Right kidney (tissue), 1 donor: ENCODE results near the gene CDC34.
A peak's percentile ranks its signal among the peaks of the same experiment; 100 is the strongest.
"Not testable (repeated sequence)": the region's sequence is repeated elsewhere in the genome, so short reads cannot be mapped to it uniquely, and the experiment has no call there.

ENCODE experiments used
- DNase-seq: peaks from one replicate; pipeline ENCODE4 v3.0.0-alpha.2; 2016

CDC34 gene

GRCh38 chr19:571566-571974 is 40.0 kb downstream of the CDC34 start:
- peak; percentile 77 for DNase-seq

- DNase-seq: peak; percentile 92
These were observed 40.7 kb downstream of the CDC34 start, which contains the start of gene BSG for GRCh38 chr19:572140-572742. TSS of gene BSG (plus strand) at chr19:572596. CDS start at chr19:572635, 39 bp downstream.

GRCh38 chr19:572743-573518 is 41.4 kb downstream of the CDC34 start:
- peak; percentile 76 for DNase-seq

DNA sequence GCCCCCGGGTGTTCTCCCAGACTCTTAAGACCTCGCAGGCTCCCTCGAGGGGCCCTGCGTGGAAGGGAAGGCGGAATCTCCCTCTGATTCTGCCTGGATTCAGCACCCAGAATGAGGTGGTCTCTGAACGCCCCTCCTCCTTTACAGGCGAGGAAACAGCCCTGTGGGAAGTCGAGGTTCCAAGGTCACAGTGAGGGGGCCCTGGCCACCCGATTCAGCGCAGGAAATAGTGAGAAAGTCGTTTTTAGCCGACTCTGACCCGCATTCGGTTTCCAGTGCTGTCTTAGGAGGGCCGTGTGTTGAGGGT is 41.9 kb downstream of the CDC34 start:
- no peak for DNase-seq

DNA sequence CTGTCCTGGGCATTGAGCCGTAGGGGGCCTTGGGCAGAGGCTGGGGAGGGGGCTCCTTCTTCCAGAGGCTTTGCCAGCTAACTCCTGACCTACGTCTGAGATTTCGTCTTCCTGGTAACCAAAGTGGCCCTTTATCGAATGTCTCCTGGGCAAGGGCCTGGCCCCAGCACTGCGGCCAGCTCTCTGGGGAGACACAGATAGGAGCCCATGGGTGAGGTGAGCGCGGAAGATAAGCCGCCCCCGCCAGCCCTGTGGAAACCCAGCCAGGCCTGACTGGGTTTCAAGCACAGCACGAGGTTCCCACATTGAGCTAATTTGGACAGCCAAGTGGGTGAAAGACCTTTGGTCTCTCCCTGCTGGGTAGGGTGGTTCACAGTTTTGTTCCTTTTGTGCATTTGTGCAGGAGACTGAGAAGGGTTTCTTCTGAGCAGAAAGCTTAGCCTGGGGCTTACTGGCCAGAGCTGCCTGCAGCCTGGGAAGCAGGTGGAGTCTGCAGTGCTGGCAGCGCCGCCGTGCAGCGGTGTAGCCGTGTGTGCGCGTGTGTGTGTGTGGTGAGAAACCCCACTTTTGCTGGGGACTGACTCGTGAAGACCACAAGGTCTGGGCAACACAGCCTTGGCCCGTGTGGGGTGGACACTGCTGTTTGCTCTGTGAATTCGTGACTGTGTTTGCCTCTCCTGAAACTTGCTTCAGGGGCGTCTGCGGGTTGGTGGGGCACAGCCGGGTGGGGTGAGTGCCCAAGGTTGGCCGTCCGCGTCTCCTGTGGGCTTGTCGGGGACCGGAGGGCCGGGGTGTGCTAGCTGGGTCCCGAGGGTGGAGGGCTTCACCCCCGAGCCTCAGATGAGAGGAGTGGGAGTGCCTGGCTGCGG is 43.3 kb downstream of the CDC34 start:
- peak; percentile 63 for DNase-seq

DNA sequence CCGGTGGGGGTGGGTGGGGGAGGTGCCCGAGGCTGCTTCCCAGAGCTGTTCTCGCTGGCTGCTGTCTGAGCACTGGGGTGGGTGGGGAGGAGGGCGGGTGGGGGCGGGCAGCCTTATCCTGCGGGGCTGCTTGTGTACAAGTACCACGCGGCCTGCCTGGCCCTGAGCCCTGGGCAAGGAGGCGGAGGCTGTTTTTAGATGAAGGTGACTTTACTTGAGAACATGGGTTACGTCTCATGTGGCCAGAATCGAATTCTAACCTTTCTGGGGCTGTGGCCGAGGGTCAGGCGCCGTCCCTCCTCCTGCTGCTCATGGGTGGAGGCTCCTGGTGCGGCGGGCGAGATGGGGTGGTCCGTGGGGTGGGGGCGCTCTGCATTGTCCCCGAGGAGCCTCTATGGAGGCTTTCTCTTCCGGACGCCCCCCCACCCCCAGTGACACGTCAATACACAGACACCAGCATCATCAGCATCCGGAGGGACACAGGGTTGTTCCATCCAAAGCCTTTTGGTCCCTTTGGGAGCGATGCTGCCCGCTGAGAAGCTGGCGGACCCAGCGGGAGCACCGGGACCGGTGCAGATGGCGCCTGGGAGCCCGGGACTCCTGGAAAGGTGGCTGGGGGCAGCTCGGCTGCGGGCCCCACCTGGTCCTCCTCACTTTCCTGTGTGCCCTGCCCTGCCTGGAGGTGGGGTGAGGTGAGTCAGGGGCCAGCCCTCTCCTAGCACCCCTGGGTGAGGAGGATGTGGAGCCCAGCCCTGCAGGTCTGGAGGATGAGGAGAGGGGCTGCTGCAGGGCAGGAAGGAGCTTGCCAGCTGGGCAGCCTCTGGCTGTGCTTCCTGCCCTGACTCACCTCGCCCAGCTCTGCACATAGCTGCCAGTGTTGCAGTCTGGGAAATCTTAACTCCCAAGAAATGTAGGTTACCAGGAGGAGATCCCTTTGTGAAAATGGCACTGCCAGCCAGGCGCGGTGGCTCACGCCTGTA is 44.3 kb downstream of the CDC34 start:
- DNase-seq: no peak

GRCh38 chr19:576768-577438 is 45.3 kb downstream of the CDC34 start:
- DNase-seq: no peak

DNA sequence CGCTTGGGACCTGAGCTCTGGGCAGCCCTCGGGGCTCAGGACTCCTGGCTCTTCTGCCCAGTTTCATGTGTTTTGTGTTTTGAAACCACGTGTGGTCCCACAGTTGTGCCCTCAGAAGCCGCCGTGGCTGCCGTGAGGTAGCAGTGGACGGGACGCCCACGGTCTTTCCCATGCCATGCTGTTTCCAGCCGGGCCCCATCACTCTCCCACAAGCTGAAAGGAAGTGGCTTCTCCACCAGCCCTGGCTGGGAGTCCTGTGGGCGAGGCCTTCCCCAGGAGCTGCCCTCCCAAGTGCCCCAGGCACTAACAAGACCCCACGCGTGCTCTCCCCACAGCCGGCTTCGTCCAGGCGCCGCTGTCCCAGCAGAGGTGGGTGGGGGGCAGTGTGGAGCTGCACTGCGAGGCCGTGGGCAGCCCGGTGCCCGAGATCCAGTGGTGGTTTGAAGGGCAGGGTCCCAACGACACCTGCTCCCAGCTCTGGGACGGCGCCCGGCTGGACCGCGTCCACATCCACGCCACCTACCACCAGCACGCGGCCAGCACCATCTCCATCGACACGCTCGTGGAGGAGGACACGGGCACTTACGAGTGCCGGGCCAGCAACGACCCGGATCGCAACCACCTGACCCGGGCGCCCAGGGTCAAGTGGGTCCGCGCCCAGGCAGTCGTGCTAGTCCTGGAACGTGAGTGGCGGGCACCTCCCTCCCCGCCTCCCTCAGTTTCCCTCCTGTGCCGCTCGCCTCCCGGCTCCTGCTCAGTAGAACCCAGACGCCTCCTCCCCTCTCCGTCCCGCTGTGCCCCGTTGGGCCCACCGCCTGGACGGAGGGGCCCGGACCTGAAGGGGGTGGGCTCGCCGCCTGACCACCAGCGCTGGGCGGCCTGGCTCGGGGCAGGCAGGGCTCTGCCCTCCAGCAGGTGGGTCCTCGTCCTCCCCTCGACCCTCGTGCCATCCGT is 46.2 kb downstream of the CDC34 start:
- DNase-seq: no peak

DNA sequence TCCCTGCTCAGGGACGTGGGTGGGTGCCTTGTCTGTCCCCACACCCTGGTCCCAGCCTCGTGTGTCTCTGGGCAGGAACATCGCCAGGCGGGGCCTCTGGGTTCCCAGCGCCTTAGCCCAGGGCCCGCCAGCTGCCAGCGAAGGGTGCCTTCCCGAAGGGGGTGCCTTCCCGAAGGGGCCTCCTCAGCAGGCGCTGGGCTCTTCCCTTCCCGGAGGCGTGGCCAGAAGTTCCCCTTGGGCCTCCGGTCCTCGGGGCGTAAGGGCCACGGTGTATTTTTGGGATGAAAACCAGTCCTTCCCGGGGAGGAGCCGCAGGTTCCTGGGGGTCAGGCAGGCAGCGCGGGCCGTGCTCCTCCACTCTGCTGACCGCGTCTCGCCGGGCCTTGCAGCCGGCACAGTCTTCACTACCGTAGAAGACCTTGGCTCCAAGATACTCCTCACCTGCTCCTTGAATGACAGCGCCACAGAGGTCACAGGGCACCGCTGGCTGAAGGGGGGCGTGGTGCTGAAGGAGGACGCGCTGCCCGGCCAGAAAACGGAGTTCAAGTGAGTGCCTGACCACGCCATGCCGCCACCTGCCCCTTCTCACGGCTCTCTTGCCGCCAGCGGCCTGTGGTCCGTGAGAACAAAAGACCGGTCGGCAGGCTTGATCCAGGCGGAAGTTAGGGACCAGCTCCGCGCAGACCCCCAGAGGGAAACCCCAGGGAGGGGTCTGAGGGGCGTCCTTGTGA is 47.7 kb downstream of the CDC34 start:
- DNase-seq: no peak

DNA sequence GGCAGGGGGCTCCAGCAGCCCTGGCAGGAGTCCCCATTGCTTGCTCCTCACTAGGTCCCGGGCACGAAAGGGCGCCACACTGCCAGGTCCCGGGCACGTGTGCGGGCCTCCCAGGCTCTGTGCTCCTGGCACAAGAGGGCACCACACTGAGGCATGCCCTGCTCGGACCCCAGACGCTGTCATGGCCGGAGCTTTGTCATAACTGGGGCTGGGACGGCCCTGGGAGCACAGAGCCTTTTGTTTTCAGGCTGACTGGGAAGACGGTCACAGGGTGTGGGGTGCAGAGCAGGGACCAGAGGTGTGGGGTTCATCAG is 48.2 kb downstream of the CDC34 start:
- no peak for DNase-seq

- no peak for DNase-seq
These were observed 48.8 kb downstream of the CDC34 start for GRCh38 chr19:580274-580835.

GRCh38 chr19:581399-582111 is 50.0 kb downstream of the CDC34 start:
- DNase-seq: no peak

DNA sequence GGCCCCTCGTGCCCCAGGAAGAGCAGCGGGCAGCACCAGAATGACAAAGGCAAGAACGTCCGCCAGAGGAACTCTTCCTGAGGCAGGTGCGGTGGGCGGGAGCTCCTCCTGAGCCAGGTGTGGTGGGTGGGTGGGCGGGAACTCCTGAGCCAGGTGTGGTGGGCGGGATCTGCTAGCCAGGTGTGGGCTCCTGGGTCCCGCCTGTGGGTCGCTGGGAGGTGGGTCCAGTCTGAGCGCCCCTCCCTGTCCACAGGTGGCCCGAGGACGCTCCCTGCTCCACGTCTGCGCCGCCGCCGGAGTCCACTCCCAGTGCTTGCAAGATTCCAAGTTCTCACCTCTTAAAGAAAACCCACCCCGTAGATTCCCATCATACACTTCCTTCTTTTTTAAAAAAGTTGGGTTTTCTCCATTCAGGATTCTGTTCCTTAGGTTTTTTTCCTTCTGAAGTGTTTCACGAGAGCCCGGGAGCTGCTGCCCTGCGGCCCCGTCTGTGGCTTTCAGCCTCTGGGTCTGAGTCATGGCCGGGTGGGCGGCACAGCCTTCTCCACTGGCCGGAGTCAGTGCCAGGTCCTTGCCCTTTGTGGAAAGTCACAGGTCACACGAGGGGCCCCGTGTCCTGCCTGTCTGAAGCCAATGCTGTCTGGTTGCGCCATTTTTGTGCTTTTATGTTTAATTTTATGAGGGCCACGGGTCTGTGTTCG is 51.1 kb downstream of the CDC34 start:
- no peak for DNase-seq

- no peak for DNase-seq
These were observed 51.8 kb downstream of the CDC34 start for GRCh38 chr19:583198-583967.

DNA sequence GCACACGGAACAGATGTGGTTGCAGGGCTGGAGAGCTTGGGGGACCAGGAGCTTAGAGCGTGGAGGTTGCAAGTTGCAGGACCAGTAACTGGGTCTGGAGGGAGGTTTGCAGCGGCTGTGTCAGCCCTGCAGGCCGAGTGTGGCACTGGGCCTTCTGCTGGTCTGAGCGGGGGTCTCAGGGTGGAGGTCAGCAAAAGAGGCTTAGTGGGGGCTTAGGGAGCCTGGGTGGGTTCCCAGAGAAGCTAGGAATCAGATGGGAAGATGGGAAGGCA is 52.3 kb downstream of the CDC34 start:
- DNase-seq: no peak

DNA sequence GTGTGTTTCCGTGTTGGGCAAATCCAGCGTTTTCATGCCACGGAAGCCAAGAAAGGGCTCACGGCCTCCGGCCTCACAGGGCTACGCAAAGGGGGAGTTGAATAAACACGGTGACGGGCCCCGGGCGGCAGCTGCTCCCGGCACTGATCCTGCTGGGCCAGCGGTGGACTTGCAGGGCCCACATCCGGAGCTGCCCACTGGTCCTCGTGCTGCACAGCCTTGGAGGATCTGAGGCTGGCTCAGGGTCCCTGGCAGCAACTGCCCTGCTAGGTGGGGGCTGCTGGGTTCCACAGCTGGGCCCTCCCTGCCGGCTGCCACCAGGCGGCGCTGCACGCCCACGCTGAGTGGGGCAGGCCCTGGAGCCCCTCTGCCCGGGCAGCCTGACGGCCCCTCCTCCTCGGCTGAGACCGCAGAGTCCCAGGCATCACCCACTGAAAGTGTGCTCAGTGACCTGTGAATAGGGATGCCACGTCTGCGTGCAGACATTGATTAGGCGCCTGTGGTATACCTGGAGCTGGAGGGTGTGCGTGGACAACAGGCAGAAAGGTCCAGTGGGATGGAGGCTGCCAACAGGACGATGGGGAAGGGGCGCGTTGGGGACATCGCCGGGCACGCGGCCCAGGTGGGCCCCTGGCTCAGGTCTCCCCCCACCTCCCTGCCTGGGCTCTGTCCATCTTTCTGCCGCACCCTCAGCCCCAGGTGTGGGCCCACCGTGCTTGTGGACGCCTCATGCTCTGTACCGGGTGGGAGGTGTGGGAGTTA is 52.9 kb downstream of the CDC34 start:
- DNase-seq: peak; percentile 67

DNA sequence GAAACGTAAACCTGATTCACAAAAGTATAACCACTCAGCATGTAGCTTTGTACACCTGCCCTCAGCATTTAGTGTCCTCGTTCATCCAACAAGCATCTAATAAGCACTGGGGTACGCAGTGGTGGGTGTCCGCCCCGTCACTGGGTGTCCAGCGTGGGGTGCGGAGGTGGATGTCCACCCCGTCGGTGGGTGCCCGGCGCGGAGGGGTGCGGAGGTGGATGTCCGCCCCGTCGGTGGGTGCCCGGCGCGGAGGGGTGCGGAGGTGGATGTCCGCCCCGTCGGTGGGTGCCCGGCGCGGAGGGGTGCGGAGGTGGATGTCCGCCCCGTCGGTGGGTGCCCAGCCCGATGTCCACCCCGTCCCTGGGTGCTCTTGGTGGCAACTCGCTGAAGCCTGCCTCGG is 53.6 kb downstream of the CDC34 start:
- not testable (repeated sequence) for DNase-seq
